Loucy (cell line): ENCODE measurements around the gene SCCPDH.

Experiments
- CTCF ChIP-seq: fragments of 200-600 bp; sonication (generic); conservative IDR thresholded peaks from 2 replicates; pipeline ENCODE4 v1.5.1; 2014; ENCODE audit warnings: mild to moderate bottlenecking, antibody characterized with exemption, low read length
- EZH2phosphoT487 ChIP-seq: fragments of 200-600 bp; IDR thresholded peaks from 2 replicates; pipeline ENCODE4 v1.6.1; 2018; ENCODE audit warnings: antibody characterized with exemption, mild to moderate bottlenecking, moderate library complexity, borderline replicate concordance

- TF ChIP-seq CTCF (no peak), EZH2phosphoT487 (no peak)
Observed at GRCh38 chr1:246787781-246788513, 63.7 kb downstream of the SCCPDH start.
